Caco-2 (cell line): ENCODE data around the gene NAXD. TPM values are rescaled to one million over a fixed set of nuclear protein-coding genes. Genes with fewer than 3 reads are reported as not detected.
A peak's percentile ranks its signal among the peaks of the same experiment; 100 is the strongest.
"Not testable (repeated sequence)": the region's sequence is repeated elsewhere in the genome, so short reads cannot be mapped to it uniquely, and the experiment has no call there.

Experiments used
- BruUV-seq: library from RNA; stranded (reverse); fragments of 400-500 nt; replicated peaks from 2 replicates; lab custom pipeline; 2021; lab: Mats Ljungman, UMichigan
- CTCF ChIA-PET: fragments of 300-600 bp; sonication (Branson Sonifier 250); formaldehyde crosslinking; loops from one replicate; lab custom pipeline; 2022; ENCODE audit warnings: antibody characterized with exemption; lab: Charles Lee
- POLR2A ChIA-PET: fragments of 300-600 bp; sonication (Branson Sonifier 250); formaldehyde crosslinking; loops from one replicate; lab custom pipeline; 2022; ENCODE audit warnings: antibody characterized with exemption; lab: Charles Lee
- DNase-seq, 2 experiments: peaks; one replicate each; pipeline versions ENCODE4 v3.0.0 to v3.0.0-alpha.2; 2020 to 2022
- H3K27me3 ChIP-seq: replicated peaks from 2 replicates; pipeline ENCODE4 v1.6.0; 2011; ENCODE audit warnings: low read length; ENCODE audit not compliant: control insufficient read depth, insufficient read depth
- H3K36me3 ChIP-seq: 2 replicates; pipeline ENCODE4 v1.5.1; 2011; ENCODE audit warnings: low read length; ENCODE audit not compliant: control insufficient read depth, insufficient read depth
- H3K4me1 ChIP-seq: fragments of 250-450 bp; sonication (Bioruptor Pico); 2 replicates; pipeline ENCODE4 v1.5.1; 2020; ENCODE audit warnings: mild to moderate bottlenecking
- H3K4me3 ChIP-seq: 2 replicates; pipeline ENCODE4 v1.5.1; 2011; ENCODE audit warnings: low read depth, mild to moderate bottlenecking, control low read depth, low read length
- H3K9me3 ChIP-seq: fragments of 250-450 bp; sonication (Bioruptor Pico); 2 replicates; pipeline ENCODE4 v1.5.1; 2020; ENCODE audit warnings: mild to moderate bottlenecking, moderate library complexity
- H3K27ac Mint-ChIP-seq: one replicate; pipeline ENCODE4 v1.8.0; 2022; ENCODE audit warnings: mixed read lengths; ENCODE audit not compliant: unreplicated experiment
- H3K27me3 Mint-ChIP-seq: one replicate; pipeline ENCODE4 v1.8.0; 2022; ENCODE audit warnings: mixed read lengths; ENCODE audit not compliant: insufficient read depth, unreplicated experiment
- H3K36me3 Mint-ChIP-seq: one replicate; pipeline ENCODE4 v1.8.0; 2022; ENCODE audit warnings: mild to moderate bottlenecking, mixed read lengths; ENCODE audit not compliant: insufficient read depth, unreplicated experiment
- H3K4me1 Mint-ChIP-seq: one replicate; pipeline ENCODE4 v1.8.0; 2022; ENCODE audit warnings: low read depth, mixed read lengths; ENCODE audit not compliant: unreplicated experiment
- H3K4me3 Mint-ChIP-seq: one replicate; pipeline ENCODE4 v1.8.0; 2022; ENCODE audit warnings: mild to moderate bottlenecking, moderate library complexity, mixed read lengths; ENCODE audit not compliant: unreplicated experiment
- H3K9me3 Mint-ChIP-seq: one replicate; pipeline ENCODE4 v1.8.0; 2022; ENCODE audit warnings: mixed read lengths; ENCODE audit not compliant: unreplicated experiment
- CTCF ChIP-seq, 2 experiments: fragments of 200-600 bp in 1 of 2; IDR thresholded peaks; 1 replicate in 1 of 2; 2 replicates in 1 of 2; pipeline versions ENCODE4 v1.5.1 to v1.8.0; 2011 to 2022; ENCODE audit warnings: antibody characterized with exemption in 1 of 2, control low read depth in 1 of 2, inconsistent platforms in 1 of 2, low read depth in 1 of 2, low read length in 1 of 2, mild to moderate bottlenecking in 1 of 2, moderate library complexity in 1 of 2; ENCODE audit not compliant: insufficient read depth in 1 of 2, severe bottlenecking in 1 of 2, unreplicated experiment in 1 of 2
- intact Hi-C: fragments of 100-400 bp; cut with micrococcal nuclease; formaldehyde crosslinking; loops from one replicate; pipeline ENCODE4 v1.10.0; 2022; ENCODE audit not compliant: unreplicated experiment
- total RNA-seq: library from RNA; stranded (reverse); gene quantifications from 2 replicates; pipeline ENCODE4 v1.2.3, GENCODE V29; 2022

NAXD gene
- total RNA-seq, 1 experiment from 2014 or later: 51.5 TPM

GRCh38 chr13:110600980-110601379 lies 14.4 kb upstream of the NAXD start:
- H3K27me3 Mint-ChIP-seq: no peaks in the 10 kb centered on the region
- H3K27me3 ChIP-seq: no peaks in the 10 kb centered on the region
- H3K36me3 Mint-ChIP-seq: peaks cover 12% of the 10 kb centered on the region
- H3K9me3 ChIP-seq: no peaks in the 10 kb centered on the region
- TF ChIP-seq CTCF (IDR thresholded peaks at IDR 0.05; ENCODE audit: insufficient read depth in 1 of 2, low read depth in 1 of 2, low read length in 1 of 2, severe bottlenecking in 1 of 2, unreplicated experiment in 1 of 2): no peak
- H3K4me3 ChIP-seq: no peak overlapping the region
- intact Hi-C loops: loop anchor here (2.0 kb wide), 1 partner anchor 16 kb away; no protein-coding TSS in a partner anchor
- BruUV-seq: no TSS peak
- ChIA-PET POLR2A (interaction anchor here (0.7 to 1.0 kb wide), 2 partner anchors 24 to 114 kb away, joined by 4 read pairs; no protein-coding TSS in a partner anchor), CTCF (interaction anchor here (0.5 to 1.6 kb wide), 4 partner anchors 11 to 223 kb away, joined by 4 to 10 read pairs (median 6); no protein-coding TSS in a partner anchor)
- peak overlapping the region; percentile 61 for H3K4me3 Mint-ChIP-seq
- peak overlapping the region; percentile 52 for H3K27ac Mint-ChIP-seq
- no peak for DNase-seq
- H3K9me3 Mint-ChIP-seq: peaks cover 8% of the 10 kb centered on the region
- H3K4me1 ChIP-seq: peaks cover 40% of the 10 kb centered on the region
- H3K36me3 ChIP-seq: no peaks in the 10 kb centered on the region
- peaks cover 36% of the 10 kb centered on the region for H3K4me1 Mint-ChIP-seq

GRCh38 chr13:110605132-110605531 lies 10.2 kb upstream of the NAXD start:
- TF ChIP-seq CTCF (IDR thresholded peaks at IDR 0.05; ENCODE audit: insufficient read depth in 1 of 2, low read depth in 1 of 2, low read length in 1 of 2, severe bottlenecking in 1 of 2, unreplicated experiment in 1 of 2): no peak
- Histone ChIP-seq H3K27me3 (no peaks in the 10 kb centered on the region), H3K9me3 (no peaks in the 10 kb centered on the region), H3K4me3 (no peak overlapping the region), H3K36me3 (no peaks in the 10 kb centered on the region), H3K4me1 (peaks cover 24% of the 10 kb centered on the region)
- intact Hi-C loops: loop anchor here (5.0 kb wide), 1 partner anchor 547 kb away; no protein-coding TSS in a partner anchor
- CTCF ChIA-PET: no interaction called here
- H3K4me1 Mint-ChIP-seq: peaks cover 18% of the 10 kb centered on the region
- DNase-seq: no peak
- peaks cover 8% of the 10 kb centered on the region for H3K9me3 Mint-ChIP-seq
- no peak overlapping the region for H3K4me3 Mint-ChIP-seq
- BruUV-seq: no TSS peak
- POLR2A ChIA-PET: no interaction called here
- H3K36me3 Mint-ChIP-seq: peaks cover 12% of the 10 kb centered on the region
- no peaks in the 10 kb centered on the region for H3K27me3 Mint-ChIP-seq
- H3K27ac Mint-ChIP-seq: no peak overlapping the region

GRCh38 chr13:110606281-110606680 lies 9.1 kb upstream of the NAXD start:
- H3K27ac Mint-ChIP-seq, CTCF ChIA-PET, BruUV-seq, H3K9me3 Mint-ChIP-seq, H3K36me3 ChIP-seq, H3K4me3 Mint-ChIP-seq, H3K9me3 ChIP-seq, POLR2A ChIA-PET, H3K36me3 Mint-ChIP-seq, H3K4me3 ChIP-seq, DNase-seq, H3K27me3 Mint-ChIP-seq, H3K27me3 ChIP-seq: not testable (repeated sequence)
- peaks cover 20% of the 10 kb centered on the region for H3K4me1 Mint-ChIP-seq
- intact Hi-C loops: loop anchor here (5.0 kb wide), 1 partner anchor 546 kb away; no protein-coding TSS in a partner anchor
- H3K4me1 ChIP-seq: peaks cover 22% of the 10 kb centered on the region
